NT2/D1 (cell line): ENCODE data around the gene FAM81A.

ENCODE experiments used
- YY1 ChIP-seq: IDR thresholded peaks from 2 replicates; pipeline ENCODE4 v1.6.1; 2011; ENCODE audit not compliant: insufficient read length, insufficient read depth
- ZNF274 ChIP-seq: IDR thresholded peaks from 2 replicates; pipeline ENCODE4 v1.6.1; 2011; ENCODE audit warnings: mild to moderate bottlenecking, low read depth, low read length

DNA sequence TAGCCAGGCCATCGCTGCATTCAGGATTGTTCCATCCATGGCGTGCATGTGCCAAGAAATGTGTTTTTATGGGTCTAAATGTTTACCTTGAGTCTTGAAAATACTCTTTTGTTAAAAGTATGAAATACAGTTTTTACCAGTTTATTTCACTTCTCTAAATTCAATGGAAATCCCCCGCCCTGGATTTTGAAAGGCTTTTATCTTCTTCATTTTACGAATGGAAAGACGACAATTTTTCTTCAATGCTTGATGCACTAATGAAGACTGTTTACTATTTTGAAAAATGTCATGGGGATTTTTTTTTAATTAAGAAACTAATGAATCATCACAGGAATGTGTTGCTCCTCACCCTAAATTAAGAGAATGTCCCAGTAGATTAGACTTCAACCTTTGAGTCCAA, 83.5 kb downstream of the FAM81A start:
- no peak for TF ChIP-seq YY1
- no peak for TF ChIP-seq ZNF274
